Hematopoietic multipotent progenitor cell (in vitro differentiated cells): ENCODE results near the gene CPLX1. TPM values are rescaled to one million over a fixed set of nuclear protein-coding genes. Genes with fewer than 3 reads are reported as not detected.

Source experiments
- DNase-seq, 3 donors: peaks; one replicate each; pipeline ENCODE4 v3.0.0-alpha.2; 2011 to 2015; ENCODE audit warnings: low read depth in 2 of 3, low spot score in 2 of 3
- total RNA-seq: library from RNA; depleted of rRNA; stranded (reverse); fragments of >200 nt; gene quantifications from one replicate; pipeline ENCODE4 v1.2.3, GENCODE V29; 2012

CPLX1 gene
- not detected for total RNA-seq

- peak in 2 of 3 donors; percentile 4 to 21 for DNase-seq
Measured at GRCh38 chr4:825971-826330, at the start of gene CPLX1. CPLX1 (minus strand) TSS chr4:826129; CDS start chr4:824522, 1,607 bp downstream.

- no peak for DNase-seq
Measured at GRCh38 chr4:874971-875817, 49.3 kb upstream of the CPLX1 start.

- no peak for DNase-seq
Measured at GRCh38 chr4:874056-874455, 48.1 kb upstream of the CPLX1 start.

- DNase-seq: no peak
Measured at GRCh38 chr4:872241-872981, 46.5 kb upstream of the CPLX1 start.

- no peak for DNase-seq
Measured at GRCh38 chr4:871484-871883, 45.6 kb upstream of the CPLX1 start.

GRCh38 chr4:870951-871350 is 45.0 kb upstream of the CPLX1 start:
- no peak for DNase-seq

GRCh38 chr4:869776-870175 is 43.8 kb upstream of the CPLX1 start:
- DNase-seq: no peak

- no peak for DNase-seq
Measured at GRCh38 chr4:868421-868820, 42.5 kb upstream of the CPLX1 start.

GRCh38 chr4:867526-868250 is 41.8 kb upstream of the CPLX1 start:
- DNase-seq: no peak

GRCh38 chr4:866761-867390 is 40.9 kb upstream of the CPLX1 start:
- DNase-seq: no peak

- no peak for DNase-seq
Measured at GRCh38 chr4:866068-866760, 40.3 kb upstream of the CPLX1 start.

GRCh38 chr4:865572-865971 is 39.6 kb upstream of the CPLX1 start:
- no peak for DNase-seq

GRCh38 chr4:865121-865465 is 39.2 kb upstream of the CPLX1 start:
- DNase-seq: no peak

- DNase-seq: no peak
Measured at GRCh38 chr4:864456-865120, 38.7 kb upstream of the CPLX1 start.

GRCh38 chr4:860561-860960 is 34.6 kb upstream of the CPLX1 start:
- DNase-seq: no peak

- no peak for DNase-seq
Measured at GRCh38 chr4:859496-859895, 33.6 kb upstream of the CPLX1 start.

GRCh38 chr4:858831-859451 is 33.0 kb upstream of the CPLX1 start:
- DNase-seq: no peak

GRCh38 chr4:858041-858481 is 32.1 kb upstream of the CPLX1 start:
- DNase-seq: no peak

- DNase-seq: no peak
Measured at GRCh38 chr4:857461-857860, 31.5 kb upstream of the CPLX1 start.
